Fibroblast of mammary gland (primary cell): ENCODE results near the gene BMAL2.
A peak's percentile ranks its signal among the peaks of the same experiment; 100 is the strongest.

Experiments
- DNase-seq: peaks from one replicate; pipeline ENCODE4 v3.0.0-alpha.2; 2010; ENCODE audit warnings: low read depth
- H3K4me3 ChIP-seq: 2 replicates; pipeline ENCODE4 v1.5.1; 2011; ENCODE audit warnings: low read depth, mild to moderate bottlenecking, low read length, moderate library complexity; ENCODE audit not compliant: control insufficient read depth
- CTCF ChIP-seq: conservative IDR thresholded peaks from 2 replicates; pipeline ENCODE4 v1.5.1; 2011; ENCODE audit warnings: low read depth, low read length, inconsistent platforms; ENCODE audit not compliant: control insufficient read depth, insufficient read depth

BMAL2 gene

DNA sequence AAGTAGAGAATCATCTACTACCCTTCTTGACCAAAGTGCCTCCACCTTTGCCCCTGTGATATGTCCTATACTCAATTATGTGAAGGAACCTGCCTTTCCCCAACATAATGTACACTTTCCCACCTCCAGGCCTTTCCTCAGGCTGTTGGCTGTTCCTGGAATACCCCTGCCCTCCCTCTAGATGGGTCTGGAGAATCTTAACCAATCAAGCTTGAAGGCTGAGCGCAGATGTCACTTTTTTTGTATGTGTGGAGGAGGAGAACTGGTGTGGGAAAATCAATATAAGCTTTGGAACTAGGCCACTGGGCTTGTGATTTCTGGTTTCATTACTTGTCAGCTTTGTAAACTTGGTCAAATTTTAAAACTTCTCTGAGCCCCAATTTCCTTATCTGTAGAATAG, 4.7 kb downstream of the BMAL2 start:
- no peak for TF ChIP-seq CTCF
- no peak for DNase-seq
- H3K4me3 ChIP-seq = no peak overlapping the region

- TF ChIP-seq CTCF = no peak
- H3K4me3 ChIP-seq = no peak overlapping the region
- DNase-seq = no peak
Observed at GRCh38 chr12:27338473-27338872, 5.8 kb downstream of the BMAL2 start.

GRCh38 chr12:27340971-27341370, 8.3 kb downstream of the BMAL2 start:
- no peak overlapping the region for H3K4me3 ChIP-seq
- no peak for DNase-seq
- no peak for TF ChIP-seq CTCF

- no peak for DNase-seq
- TF ChIP-seq CTCF = no peak
- H3K4me3 ChIP-seq = no peak overlapping the region
Observed at GRCh38 chr12:27342536-27342935, 9.9 kb downstream of the BMAL2 start.

DNA sequence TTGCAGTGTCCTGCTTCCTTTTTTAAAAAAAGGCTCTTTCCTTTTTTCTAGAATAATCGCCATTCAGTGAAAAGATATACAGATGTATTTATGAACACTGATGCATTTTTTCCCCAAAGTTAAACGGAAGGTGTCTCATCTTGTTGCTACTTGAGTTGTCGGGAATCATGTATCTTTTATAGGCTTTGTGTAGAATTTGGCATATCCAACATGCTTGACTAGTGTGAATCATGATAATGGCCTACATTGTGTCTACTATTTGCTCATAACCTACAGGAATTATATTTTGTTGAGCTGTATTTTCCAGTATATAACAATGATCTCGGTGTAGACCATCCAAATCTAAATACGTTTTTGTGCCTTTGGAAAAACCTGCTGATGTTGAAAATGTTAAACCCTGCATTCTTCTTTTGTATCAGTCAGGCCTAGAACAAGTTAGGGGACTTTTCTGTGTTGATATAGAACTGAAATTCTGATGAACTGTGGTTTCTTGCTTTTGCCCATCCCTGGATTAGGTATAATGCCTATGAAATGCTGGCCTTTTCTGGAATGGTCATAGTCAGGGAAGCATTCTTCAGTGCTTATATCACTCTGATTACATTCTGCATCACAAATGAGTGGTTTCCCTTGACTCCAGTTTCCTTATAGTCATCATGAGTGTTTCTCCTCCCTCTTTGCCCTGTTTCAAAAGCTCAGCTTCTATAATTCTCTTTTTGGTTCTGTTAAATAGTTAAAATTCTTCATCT, 10.8 kb downstream of the BMAL2 start:
- H3K4me3 ChIP-seq = no peak overlapping the region
- DNase-seq = peak; percentile 89
- no peak for TF ChIP-seq CTCF

GRCh38 chr12:27344246-27344645, 11.6 kb downstream of the BMAL2 start:
- TF ChIP-seq CTCF = no peak

DNA sequence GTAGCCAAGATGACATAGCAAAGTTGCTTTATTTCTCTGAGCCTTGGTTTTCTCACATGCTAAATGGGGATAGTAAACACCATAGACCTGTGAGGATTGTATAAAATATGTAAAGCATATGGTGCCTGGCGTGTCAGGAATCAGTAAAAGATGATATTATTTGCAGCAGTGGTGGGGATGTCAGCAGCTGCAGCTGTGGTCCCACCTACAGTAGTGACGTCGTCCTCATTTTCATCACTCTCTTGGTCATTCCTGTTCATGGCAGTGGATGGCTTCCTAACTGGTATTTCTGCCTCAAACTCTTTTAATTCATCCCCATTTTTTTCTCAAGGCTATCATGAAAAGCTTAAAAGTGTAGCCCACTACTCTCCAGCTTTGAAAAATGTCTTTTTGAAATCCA, 12.1 kb downstream of the BMAL2 start:
- no peak for TF ChIP-seq CTCF
- no peak for DNase-seq
- no peak overlapping the region for H3K4me3 ChIP-seq

More at GRCh38 chr12:27344246-27344645, 11.6 kb downstream of the BMAL2 start:
- no peak overlapping the region for H3K4me3 ChIP-seq
- no peak for DNase-seq
